GM12878 (cell line): Measurements from ENCODE around the gene PKD1L1.

Source experiments
- IRF4 ChIP-seq: IDR thresholded peaks from 2 replicates; pipeline ENCODE4 v1.6.1; 2011; ENCODE audit warnings: low read depth, low read length
- MEF2A ChIP-seq: IDR thresholded peaks from 2 replicates; pipeline ENCODE4 v1.6.1; 2011; ENCODE audit warnings: low read depth, mild to moderate bottlenecking, low read length, moderate library complexity; ENCODE audit not compliant: insufficient read depth
- NRF1 ChIP-seq: conservative IDR thresholded peaks from 2 replicates; pipeline ENCODE4 v1.6.1; 2011; ENCODE audit warnings: mild to moderate bottlenecking, low read depth, low read length, improper control_type of control experiment
- PAX5 ChIP-seq: IDR thresholded peaks from 2 replicates; pipeline ENCODE4 v1.6.1; 2011; ENCODE audit warnings: low read depth, low read length, borderline replicate concordance
- SP1 ChIP-seq: IDR thresholded peaks from one replicate; pipeline ENCODE4 v1.6.1; 2011; ENCODE audit warnings: low read depth, low read length
- SPI1 ChIP-seq: IDR thresholded peaks from 2 replicates; pipeline ENCODE4 v1.6.1; 2011; ENCODE audit warnings: low read depth, mild to moderate bottlenecking, low read length, moderate library complexity, borderline replicate concordance; ENCODE audit not compliant: insufficient read depth
- STAT1 ChIP-seq: fragments of 450-650 bp; conservative IDR thresholded peaks from 2 replicates; pipeline ENCODE4 v1.6.1; 2014; ENCODE audit warnings: antibody characterized with exemption, mild to moderate bottlenecking
- TF ChIP-seq, protein P1 (sequence below), 3 experiments: IDR thresholded peaks in 2 of 3; conservative IDR thresholded peaks in 1 of 3; 2 replicates each; pipeline ENCODE4 v1.5.1; 2011; ENCODE audit warnings: low read depth in 3 of 3, low read length in 3 of 3, mild to moderate bottlenecking in 3 of 3, control low read depth in 2 of 3, moderate library complexity in 2 of 3, inconsistent platforms in 1 of 3, mixed read lengths in 1 of 3; ENCODE audit not compliant: control insufficient read depth in 2 of 3, insufficient read depth in 1 of 3; ENCODE audit errors: extremely low read depth in 1 of 3
- TF ChIP-seq, protein P2 (sequence below): IDR thresholded peaks from 2 replicates; pipeline ENCODE4 v1.6.1; 2011; ENCODE audit warnings: borderline replicate concordance, low read depth, mild to moderate bottlenecking, moderate library complexity, mixed read lengths, low read length; ENCODE audit not compliant: insufficient read depth; ENCODE audit errors: extremely low read length

DNA sequence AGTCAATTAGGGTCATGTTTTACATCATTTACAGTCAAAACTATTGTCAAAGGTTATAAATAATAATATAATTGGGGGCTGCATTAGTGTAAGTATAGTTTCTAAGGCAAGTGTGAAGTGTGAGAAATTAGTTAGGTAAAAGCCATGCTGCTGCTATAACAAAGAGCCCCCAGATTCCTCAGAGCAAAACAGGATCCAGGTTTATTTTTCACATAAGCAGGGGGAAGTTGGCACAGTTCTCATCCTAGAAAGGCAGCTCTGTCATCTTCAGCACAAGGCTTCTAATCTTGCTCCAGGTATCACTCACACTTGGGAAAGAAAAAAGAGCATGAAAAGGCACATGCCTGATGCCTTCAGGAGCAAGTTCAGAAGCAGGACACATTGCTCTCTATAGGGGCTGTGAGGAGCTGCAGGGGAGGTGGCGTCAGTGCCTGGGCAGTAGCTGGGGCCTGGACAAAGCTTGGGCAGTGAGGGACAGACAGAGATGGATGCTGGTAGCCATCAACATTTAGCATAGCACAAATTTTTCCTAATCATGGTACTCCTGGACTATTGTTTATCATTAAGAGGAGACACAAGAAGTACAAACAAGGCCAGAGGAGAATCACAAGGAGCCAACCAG lies 170.6 kb downstream of the PKD1L1 start:
- TF ChIP-seq IRF4, result no peak
- TF ChIP-seq, protein P1, sequence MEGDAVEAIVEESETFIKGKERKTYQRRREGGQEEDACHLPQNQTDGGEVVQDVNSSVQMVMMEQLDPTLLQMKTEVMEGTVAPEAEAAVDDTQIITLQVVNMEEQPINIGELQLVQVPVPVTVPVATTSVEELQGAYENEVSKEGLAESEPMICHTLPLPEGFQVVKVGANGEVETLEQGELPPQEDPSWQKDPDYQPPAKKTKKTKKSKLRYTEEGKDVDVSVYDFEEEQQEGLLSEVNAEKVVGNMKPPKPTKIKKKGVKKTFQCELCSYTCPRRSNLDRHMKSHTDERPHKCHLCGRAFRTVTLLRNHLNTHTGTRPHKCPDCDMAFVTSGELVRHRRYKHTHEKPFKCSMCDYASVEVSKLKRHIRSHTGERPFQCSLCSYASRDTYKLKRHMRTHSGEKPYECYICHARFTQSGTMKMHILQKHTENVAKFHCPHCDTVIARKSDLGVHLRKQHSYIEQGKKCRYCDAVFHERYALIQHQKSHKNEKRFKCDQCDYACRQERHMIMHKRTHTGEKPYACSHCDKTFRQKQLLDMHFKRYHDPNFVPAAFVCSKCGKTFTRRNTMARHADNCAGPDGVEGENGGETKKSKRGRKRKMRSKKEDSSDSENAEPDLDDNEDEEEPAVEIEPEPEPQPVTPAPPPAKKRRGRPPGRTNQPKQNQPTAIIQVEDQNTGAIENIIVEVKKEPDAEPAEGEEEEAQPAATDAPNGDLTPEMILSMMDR (IDR thresholded peaks at IDR 0.05 in 2 of 3, conservative IDR thresholded peaks at IDR 0.05 in 1 of 3; ENCODE audit: control insufficient read depth in 2 of 3, extremely low read depth in 1 of 3, insufficient read depth in 1 of 3, low read depth in 3 of 3, low read length in 3 of 3), result no peak
- TF ChIP-seq SP1, result no peak
- no peak for TF ChIP-seq NRF1
- TF ChIP-seq PAX5, result no peak
- TF ChIP-seq, protein P2, sequence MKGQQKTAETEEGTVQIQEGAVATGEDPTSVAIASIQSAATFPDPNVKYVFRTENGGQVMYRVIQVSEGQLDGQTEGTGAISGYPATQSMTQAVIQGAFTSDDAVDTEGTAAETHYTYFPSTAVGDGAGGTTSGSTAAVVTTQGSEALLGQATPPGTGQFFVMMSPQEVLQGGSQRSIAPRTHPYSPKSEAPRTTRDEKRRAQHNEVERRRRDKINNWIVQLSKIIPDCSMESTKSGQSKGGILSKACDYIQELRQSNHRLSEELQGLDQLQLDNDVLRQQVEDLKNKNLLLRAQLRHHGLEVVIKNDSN, result no peak
- no peak for TF ChIP-seq STAT1
- TF ChIP-seq MEF2A, result no peak
- TF ChIP-seq SPI1, result no peak
